ENCODE measurements around the gene NOL6.

DNA sequence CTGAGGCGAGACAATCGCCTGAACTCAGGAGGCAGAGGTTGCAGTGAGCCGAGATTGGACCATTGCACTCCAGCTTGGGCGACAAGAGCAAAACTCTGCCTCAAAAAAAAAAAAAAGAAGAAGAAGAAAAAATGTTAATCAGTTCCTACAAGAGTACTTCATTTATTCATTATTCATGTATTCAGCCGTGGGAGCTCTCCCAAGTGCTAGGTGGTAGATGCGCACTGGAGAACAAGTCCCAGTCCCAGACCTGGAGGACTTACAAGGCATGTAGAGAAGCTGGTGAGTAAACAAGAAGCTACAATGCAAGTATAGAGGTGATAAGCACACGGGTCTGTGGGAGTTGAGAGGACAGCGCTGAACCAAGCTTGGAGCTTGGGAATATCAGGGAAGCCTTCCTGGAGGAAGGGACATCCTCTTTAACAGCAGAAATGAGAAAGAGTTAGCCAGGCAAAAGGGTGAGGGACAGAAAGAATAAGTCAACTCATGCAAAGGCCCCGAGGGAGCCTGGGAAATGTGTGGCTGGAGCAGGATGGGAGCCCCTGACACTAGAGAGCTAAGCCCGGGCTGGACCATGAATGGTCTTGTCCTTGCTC lies 53.9 kb downstream of the NOL6 start:
- TF ChIP-seq GATA1 (IDR thresholded peaks at IDR 0.05; ENCODE audit: low read depth, low read length): no peak
- TF ChIP-seq POLR2A (IDR thresholded peaks at IDR 0.05; ENCODE audit: low read length): no peak

Measured in erythroblast (primary cell).